GM21515 (cell line): ENCODE results near the gene MERTK.
"Not testable (repeated sequence)": the region's sequence is repeated elsewhere in the genome, so short reads cannot be mapped to it uniquely, and the experiment has no call there.

Experiments
- ATAC-seq: cut with Tn5 transposase; IDR thresholded peaks from one replicate; pipeline ENCODE4 v1.9.1; 2021; ENCODE audit not compliant: unreplicated experiment

The MERTK gene

DNA sequence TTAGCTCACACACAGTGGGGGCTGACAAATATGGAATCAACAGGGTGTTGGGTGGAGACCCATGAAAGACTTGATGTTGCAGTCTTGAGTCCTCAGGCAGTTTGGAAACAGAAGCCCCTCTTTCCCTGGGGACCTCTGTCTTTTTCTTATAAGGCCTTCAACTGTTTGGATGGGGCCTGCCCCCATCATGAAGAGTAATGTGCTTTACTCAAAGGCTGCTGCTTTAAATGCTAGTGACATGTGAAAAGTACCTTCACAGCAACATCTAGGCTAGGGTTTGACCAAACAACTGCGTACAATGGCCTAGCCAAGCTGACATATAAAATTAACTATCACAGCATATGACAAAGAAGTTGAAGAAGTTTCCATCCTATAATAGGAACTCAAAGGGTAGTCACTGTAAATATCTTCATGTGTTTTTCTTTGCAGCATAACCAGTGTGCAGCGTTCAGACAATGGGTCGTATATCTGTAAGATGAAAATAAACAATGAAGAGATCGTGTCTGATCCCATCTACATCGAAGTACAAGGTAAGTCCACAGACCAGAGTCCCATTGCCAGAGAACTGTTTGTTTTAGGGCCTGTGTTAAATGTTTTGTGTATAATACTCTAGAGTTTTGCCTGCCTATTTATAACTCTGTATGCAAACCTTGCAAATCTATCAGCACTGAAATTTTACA lies 46.3 kb downstream of the MERTK start:
- no peak for ATAC-seq

DNA sequence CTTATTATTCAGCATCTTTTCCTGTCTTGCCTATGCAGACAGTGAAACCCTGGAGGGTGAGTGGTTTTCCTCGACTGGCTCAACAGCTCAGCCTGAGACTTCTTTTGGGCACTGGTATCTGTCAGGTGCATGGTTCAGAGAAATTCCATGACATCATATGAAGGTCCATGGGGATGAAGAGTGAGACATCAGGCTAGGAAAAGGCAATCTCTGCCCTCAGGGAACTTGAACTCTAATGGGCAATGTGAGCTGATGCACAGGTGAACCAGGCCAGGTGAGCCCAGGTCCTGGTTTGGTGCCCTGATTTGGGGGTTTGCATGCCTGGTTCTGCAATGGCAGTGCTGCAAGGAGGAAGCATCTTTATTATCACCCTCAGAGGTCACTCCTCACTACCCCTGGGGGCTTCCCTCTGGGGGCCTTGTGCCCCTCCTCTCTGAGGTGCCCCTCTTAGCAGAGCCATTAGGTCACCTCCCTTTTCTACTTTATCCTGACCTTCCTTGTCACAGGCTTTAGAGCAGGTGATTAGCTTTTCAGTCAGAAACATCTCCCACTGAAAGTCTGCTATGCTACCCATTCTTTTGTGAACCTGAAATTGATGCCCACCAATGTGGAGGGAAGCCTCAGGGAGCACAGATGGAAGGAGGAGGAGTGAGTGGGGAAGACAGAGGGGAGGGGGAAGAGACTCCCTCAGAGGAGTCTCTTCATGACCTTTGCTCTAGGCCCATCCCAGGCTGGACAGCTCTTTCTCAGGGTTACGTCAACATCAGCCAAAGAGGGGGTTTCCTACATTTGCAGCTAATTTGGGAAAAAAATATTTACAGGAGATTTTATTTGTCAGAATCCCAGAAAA lies 47.3 kb downstream of the MERTK start:
- no peak for ATAC-seq

DNA sequence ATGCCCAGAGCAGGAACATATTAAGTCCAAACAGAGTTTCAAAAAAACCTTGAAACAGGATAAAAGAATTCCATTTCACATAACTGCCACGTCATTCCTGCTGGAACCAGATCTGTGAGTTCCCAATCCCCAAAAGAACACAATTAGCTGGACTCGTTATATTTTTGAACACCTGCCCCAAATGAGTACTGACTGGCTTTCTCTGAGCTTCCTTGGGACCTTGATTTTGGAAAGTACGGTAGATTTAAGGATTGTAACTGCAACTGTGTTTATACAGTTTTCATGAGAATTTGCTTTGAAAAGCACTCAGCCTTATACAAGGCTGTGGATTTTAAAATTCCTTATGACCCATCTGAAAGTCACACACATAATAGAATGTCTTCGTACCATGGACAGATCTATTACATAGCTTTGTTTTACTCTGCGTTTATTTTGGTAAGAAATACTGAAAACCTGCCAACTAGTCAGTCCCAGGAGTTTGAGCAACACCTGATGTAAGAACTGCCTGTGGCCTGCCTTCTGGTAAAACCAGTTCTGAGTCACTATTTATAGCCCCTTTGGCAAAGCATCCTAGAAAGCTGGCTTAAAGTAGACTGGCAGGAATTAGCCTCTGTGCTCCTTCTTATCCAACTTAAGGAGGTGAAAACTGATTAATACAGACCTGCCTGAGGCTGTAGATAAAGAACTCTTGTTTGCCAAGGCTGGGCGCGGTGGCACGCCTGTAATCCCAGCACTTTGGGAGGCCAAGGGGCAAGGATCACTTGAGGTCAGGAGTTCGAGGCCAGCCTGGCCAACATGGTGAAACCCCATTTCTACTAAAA lies 48.1 kb downstream of the MERTK start:
- ATAC-seq: no peak

DNA sequence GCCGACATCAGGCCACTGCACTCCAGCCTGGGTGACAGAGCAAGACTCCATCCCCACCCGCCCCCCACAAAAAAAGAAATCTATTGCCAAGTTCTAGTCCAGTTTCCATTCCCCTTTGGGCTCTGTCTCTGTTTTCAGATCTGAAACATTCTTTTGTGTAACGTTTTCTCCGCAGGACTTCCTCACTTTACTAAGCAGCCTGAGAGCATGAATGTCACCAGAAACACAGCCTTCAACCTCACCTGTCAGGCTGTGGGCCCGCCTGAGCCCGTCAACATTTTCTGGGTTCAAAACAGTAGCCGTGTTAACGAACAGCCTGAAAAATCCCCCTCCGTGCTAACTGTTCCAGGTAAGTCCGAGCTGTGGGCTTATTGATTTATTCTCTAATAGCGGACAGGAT lies 48.8 kb downstream of the MERTK start:
- no peak for ATAC-seq

DNA sequence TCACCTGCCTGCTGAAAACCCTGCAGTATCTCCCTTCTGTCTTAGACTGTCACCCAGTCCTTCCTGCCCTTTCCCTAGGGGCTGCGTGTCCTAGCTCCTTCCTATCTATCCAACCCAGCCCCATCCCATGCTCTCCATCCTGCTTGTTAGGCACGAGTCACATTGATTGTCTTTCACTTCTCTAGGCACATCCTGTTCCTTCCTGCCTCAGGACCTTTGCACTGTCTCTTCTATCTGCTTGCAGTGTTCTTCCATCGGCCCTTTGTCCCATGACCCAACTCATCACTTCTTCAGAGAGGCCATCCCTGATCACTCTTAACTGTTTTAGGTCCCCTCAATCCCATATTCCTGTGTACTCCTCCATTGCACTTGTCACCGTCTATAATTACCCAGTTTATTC lies 50.4 kb downstream of the MERTK start:
- ATAC-seq: no peak

DNA sequence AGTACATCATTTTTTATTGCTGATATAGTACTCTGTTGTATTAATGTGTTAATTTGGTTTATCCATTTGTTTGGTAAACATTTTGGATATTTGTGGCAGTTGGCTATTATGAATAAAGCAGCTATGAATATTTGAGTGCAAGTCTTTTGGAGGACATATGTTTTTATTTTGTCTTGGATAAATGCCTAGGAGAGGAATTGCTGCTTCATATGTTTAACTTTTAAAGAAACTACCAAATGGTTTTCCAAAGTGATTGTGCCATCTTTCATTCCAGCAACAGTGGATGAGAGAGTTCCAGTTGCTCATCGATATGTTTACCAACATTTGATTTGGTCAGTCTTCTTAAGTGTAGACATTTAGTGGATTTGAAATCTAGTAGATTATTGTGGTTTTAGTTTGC lies 51.8 kb downstream of the MERTK start:
- no peak for ATAC-seq

DNA sequence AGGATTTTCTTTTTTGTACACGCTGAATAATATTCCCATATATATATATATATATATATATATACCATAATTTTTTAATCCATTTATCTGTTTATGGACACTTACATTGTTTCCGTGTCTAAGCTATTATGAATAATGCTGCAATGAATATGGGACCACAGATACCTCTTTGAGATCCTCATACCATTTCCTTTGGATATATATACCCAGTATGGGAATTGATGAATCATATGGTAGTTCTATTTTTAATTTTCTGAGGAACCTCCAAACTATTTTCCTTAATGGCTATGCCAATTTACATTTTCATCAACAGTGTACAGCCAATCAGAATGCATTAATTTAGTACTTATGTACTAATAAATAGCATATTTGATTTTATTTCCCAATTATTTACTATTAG lies 53.1 kb downstream of the MERTK start:
- ATAC-seq: no peak

DNA sequence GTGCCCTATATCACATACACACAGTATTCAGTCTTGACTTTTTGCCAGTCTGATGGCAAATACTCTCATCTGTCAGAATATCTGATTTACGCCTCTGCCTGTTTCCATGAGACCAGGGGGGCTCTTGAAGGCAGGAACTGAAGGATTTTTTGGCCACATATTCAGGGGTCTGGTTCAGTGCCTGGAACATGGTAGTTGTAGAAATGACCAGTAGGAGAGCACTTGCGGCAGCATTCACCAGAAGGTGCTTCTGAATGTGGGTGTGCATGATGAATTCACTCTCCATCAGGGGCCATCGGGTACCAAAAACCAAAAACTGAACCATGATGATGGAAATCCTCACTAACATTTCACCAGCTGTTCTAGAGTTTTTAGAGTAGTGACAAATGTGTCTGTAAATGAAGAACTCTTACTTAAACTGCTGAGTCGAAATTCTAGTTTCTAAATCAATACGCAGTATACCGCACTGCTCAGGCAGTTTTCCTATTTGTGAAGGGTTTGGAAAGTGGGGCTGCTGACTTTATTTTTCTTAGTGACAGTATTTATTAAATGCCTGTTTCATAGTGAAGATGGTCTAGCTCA lies 54.6 kb downstream of the MERTK start:
- no peak for ATAC-seq

DNA sequence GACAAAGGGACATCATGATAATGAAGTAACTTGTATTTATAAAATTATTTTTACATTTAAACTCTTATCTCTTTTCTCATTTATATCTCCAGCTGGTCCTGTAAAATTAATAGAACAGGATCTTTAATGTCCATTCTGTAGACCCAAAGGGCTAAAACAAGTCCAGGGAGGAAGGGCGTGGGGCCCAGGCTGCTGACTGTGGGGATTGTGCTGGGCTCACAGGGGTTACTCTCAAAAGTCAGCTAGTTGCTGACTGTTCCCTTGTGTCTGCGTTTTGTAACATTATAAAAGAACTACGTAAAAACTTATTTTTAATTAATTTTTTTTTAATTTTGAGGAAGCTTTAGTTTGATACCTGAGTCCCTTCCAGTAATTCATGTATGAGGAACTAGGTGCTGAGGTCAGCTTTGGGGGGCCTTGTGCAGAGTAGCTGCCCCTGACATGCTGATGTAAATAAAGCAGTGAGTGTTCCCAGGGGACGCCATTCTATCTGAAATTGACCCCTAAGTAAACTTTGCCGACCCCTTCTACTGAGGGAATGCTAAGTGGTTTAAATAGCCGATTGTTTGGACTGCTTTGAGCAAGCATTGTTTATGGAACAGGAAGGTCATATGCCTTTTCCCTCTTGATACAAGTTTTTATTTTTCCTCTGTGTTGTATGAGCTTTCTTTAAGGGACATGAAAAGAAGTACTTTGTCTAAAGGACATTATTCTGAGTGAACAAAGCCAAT lies 56.4 kb downstream of the MERTK start:
- no peak for ATAC-seq

DNA sequence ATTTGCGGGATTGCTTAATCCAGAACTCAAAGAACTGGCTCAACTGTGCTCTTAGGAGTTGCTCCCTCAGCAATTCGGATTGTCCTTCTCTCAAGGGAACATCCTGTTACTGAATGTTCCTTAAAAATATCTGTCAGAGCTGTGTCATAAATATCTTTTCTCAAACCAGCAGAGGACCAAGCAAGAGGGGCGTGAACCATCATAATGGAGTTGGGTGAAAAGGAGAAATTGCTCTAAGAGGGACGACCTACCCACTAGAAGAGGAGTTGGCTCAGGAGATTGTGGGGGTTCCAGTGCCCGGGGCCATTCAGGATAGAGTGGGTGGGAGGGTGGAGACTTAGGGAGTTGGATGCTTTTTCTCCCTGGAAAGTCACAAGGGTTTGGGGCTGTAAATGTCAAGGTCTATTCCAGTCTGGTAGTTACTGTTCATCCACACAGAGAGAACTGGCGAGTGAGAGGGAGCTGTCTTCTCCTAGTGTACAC lies 59.5 kb downstream of the MERTK start:
- ATAC-seq: no peak

DNA sequence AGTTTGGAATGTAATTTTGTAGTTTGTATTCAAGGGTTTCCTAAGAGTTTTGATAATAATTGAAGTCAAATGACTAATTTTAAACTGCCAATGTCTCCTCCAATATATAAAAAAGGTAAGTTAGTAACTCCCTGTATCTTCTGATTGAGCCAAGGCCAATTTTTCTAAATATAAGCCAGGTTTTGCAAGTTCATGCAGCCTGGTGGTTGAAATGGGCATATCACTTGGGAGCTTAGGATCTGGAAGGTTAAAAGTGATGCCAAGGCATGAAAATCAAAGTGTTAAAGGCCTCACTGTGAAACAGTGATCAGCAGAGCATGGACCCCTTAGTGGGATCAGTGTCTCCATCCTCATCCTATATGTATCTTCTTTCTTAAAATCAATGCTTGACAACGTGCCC lies 60.5 kb downstream of the MERTK start:
- ATAC-seq: no peak

DNA sequence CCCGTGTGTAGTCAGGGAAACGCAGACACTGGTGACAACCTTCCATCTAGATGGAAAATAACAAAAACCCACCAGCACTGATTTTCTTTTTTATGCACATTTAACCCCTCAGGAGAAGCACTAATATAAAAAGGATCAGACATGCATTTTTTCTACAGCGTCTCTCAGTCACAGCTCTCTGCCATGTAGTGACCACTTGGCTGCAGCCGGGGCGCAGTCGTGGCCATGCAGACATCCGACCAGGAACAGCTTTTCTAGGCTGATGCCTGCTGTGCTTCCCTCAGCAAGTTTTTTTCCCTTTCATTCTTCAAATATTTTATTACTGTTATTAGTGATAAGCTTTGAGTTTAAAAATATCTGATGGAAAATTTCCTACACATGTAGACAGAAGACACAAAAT lies 63.3 kb downstream of the MERTK start:
- ATAC-seq: no peak

DNA sequence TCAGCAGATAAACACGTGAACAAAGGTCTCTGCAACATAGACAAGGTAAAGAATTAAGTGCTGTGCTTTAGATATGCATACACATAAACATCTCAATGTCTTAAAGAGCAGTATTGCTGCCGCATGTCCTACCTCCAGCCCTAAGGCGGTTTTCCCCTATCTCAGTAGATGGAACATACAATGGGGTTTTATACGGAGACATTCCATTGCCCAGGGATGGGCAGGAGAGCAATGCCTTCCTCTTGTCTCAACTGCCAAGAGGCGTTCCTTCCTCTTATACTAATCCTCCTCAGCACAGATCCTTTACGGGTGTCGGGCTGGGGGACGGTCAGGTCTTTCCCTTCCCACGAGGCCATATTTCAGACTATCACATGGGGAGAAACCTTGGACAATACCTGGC lies 64.7 kb downstream of the MERTK start:
- ATAC-seq: not testable (repeated sequence)

DNA sequence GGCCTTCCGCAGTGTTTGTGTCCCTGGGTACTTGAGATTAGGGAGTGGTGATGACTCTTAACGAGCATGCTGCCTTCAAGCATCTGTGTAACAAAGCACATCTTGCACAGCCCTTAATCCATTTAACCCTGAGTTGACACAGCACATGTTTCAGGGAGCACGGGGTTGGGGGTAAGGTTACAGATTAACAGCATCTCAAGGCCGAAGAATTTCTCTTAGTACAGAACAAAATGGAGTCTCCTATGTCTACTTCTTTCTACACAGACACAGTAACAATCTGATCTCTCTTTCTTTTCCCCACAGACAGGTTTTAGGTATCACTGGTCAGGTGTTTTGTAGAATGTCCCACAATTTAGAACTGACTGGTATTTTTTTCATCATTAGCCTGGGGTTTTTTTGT lies 65.1 kb downstream of the MERTK start:
- not testable (repeated sequence) for ATAC-seq

DNA sequence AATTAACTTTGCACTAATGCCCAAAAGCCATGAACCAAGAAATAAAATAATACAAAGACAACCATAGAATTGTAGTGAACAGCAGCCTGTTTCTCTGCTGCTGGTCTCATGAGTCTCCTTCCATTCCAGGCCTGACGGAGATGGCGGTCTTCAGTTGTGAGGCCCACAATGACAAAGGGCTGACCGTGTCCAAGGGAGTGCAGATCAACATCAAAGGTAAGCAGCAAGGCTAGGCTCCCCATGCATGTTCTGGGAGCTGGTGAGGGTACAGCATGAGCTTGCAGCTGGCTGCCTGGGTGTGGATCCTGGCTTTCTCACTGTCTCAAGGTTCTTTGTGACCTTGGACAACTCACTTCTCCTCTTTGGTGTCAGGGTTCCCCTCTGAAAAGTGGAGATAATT lies 66.7 kb downstream of the MERTK start:
- ATAC-seq: no peak

DNA sequence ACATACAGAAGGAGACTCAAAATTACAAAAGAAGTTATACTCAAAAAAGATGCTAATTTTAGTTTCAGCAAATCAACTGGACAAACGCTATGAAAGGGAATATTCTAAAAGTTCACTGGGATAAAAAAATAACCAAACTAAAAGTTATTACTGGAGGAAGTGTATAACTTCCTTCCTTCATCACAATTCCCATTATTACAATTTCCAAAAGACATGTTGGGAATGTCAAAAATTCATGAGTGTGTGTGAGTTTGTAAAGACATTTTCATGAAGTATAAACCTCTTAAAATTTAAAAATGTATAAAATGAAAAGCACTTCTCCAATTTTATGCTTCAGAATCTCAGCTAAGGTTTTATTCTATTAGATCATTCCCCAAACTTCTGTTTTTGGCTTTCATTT lies 67.8 kb downstream of the MERTK start:
- no peak for ATAC-seq

DNA sequence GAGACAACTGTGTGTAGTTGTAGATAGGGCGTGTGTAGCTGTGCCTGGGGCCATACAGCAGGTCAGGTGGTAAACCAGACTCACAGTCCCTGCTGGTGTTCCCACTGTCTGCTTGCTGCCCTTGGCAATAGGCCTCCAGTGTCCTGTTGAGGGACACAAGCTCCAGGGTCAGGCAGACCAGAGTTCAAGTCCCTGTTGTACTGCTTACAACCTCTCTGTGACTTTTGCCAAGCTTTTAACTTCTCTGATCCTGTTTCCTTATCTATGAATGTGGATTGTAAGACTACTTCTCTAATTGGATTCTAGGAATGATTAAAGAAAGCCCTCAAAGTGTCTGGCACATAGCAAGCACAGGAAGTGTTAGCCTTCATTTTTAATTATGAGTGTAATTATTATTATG lies 68.6 kb downstream of the MERTK start:
- no peak for ATAC-seq

DNA sequence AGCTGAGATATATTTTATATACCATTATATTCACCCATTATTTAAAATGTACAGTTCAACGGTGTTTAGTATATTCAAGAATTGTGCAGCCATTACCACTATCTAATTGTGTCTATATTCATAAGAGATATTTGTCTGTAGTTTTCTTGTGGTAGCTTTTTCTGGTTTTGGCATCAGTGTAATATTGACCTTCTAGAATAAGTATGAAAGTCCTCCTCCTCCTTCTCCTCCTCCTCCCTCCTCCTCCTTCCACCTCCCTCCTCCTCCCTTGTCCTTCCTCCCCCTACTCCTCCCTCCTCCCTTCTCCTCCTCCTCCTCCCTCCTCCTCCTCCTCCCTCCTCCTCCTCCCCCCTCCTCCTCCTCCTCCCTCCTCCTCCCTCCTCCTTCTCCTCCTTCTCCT lies 72.0 kb downstream of the MERTK start:
- no peak for ATAC-seq

DNA sequence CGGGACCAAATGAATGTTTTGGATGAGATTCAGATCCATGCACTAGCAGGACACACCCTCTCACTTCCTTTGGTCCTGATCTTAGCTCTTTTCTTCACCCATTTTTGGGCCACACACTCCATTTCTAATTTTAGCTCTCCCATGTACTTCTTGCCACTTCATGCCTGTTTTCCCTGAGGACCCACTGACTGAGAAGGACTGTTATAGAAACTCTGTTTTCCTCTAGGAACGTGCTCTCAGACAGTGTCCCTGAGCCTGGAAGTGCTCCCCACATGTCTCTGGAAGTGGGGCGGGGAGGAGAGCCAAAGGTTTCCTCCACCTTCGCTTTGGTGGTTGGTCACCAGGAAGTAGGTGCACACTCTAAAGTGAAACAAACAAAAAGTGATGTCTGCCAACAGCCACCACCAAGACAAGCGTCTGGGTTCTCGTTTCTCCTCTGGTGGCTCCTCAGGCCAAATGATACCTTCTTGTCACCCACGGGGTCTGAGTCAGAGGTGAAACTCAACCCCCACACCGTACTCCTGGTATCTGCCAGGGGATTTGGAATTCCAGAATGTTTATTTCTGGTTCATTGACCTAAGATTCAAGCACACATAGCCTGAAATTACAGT lies 74.7 kb downstream of the MERTK start:
- no peak for ATAC-seq

DNA sequence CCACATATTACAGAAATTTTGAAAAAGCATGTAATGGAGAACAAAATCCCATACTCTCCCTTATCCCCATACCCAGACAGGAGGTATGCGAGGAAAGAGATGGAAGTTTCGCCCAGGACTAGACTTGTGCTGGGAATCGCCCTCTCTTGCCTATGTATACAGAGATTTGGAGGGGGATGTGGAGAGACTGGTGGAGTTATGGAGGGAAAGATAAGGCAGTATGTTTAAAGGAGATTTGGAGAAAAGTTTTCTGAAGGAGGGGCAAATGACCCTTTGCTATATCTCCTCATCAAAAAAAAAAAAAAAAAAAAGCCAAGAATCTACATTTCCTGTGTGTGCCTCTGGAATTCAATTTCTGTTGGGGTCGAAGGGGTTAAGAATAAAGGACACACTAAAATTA lies 75.3 kb downstream of the MERTK start:
- ATAC-seq: no peak
